GM21390 (cell line): ENCODE measurements around the gene PRLR.
A peak's percentile ranks its signal among the peaks of the same experiment; 100 is the strongest.

Source experiments
- ATAC-seq: cut with Tn5 transposase; IDR thresholded peaks from one replicate; pipeline ENCODE4 v1.9.1; 2021; ENCODE audit not compliant: unreplicated experiment

Gene PRLR

DNA sequence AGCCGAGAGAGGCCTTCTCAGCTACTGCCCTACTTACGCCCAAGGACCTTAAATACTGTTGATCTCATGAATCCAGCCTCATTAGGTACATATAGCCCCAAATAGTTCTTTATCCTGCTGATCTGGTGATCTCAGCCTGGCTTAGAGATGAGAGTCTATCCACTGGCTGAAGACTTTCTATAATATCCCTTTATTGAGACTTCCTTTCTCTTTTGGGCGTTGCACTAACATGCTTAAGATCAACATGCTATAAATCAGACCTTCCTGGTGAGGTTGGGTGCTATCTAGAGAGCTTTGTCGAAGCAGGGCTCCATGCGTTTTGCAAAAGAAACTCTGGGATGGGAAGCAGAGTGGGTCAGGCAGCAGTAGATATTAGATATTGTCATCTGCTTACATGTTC, 138.6 kb downstream of the PRLR start:
- no peak for ATAC-seq

DNA sequence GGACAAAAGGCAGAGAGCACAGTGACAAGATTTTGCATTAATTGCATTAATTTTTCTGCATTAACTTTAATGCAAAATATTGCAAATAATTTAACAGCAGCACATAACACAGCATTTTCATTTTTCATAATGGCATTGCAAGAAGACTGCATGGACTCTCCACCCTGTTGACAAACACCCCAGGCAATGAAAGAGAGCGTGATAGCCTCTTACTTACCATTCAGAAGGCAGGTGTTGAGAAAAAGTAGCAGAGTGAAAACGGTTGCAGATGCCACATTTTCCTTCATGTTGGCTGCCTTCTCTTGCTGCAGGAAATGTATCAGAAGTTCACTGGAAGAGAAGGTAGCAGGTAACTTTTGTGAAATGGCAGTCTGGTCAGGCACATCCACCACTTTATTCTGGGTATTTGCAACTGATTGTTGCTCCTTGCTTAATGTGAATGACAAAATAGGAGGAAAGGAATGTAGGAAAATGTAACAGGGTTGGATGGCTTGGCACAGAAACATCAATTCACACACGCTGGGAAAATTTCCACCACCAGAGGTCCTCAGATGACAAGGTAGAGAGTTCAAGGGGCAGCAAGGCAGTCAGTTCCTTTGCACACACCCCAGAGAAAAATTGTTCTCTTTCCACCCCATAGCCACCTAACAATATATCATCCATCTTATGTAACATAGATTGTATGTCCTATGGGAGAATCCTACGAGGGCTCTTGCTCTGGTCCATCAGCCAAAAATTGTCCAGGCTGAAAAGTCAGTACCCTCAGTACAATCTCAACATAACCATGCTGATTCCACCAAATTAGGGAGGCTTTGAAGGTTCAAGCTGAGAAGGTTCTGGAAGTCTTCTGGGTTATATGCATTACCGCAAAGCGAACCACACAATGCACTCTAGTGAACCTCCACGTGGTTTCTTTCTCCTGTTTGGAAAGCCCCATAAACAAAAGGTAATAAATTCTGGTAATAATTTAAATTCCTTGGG, 140.7 kb downstream of the PRLR start:
- ATAC-seq, result no peak

DNA sequence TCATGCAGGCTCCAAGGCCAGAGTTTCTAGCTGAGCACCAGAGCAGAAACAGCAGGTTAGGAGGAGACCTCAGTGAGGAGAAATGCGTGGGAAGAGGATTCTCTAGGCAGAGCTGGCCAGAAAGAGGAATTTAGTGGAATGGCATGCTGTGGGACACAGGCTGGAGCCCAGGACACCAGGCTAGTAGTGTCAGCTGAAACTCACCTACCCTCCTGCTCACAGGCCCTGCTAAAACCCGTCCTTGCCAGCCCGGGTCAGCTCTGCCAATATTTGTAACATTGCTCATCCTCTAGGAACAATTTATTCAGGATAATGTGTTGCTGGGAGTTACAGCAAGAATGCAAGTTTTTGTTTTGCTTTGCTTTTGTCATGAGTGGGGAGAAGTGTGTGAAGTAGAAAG, 142.3 kb downstream of the PRLR start:
- ATAC-seq, result no peak

DNA sequence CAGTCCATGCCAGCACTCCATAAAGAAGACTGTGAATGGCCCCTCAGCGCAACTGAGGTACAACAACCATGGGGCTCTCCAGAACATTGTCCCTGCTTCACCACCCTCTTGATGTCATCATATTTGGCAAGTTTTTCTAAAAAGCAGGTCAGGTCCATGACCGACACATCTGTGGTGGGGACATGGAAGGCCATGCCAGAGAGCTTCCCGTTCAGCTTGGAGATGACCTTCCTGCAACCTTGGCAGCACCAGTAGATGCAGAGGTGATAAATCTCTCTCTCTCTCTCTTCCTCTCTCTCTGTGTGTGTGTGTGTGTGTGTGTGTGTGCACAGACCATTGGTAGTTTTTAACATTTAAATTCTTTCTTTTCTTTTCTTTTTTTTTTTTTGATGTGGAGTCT, 147.1 kb downstream of the PRLR start:
- no peak for ATAC-seq

DNA sequence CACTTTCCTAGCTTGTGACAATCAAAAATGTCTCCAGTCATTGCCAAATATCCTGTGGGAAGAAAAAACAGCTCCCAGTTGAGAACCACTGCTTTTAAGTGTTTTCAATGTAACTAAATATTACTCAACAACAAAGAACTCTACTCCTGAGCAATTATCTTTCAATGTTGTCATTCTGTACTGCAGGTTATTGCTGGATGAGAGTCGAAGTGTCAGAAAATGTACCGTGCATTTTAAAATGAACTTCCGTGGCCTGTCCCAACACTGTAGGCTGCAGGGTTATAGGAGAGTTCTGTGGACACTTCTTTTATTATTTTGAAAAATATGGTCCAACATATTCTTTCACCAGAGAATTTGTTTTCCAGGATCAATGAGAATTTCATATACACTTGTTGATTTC, 147.8 kb downstream of the PRLR start:
- no peak for ATAC-seq

DNA sequence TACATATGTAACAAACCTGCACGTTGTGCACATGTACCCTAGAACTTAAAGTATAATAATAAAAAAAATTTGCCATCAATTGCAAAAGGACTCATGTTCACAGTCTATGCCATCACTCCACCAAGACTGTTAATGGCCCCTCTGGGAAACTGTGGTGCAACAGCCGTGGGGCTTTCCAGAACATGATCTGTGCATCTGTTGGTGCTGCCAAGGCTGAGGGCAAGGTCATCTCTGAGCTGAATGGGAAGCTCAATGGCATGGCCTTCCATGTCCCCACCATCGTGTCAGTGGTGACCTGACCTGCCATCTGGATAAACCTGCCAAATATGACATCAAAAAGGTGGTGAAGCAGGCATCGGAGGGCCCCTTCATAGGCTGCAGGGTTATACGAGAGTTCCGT, 149.2 kb downstream of the PRLR start:
- no peak for ATAC-seq

DNA sequence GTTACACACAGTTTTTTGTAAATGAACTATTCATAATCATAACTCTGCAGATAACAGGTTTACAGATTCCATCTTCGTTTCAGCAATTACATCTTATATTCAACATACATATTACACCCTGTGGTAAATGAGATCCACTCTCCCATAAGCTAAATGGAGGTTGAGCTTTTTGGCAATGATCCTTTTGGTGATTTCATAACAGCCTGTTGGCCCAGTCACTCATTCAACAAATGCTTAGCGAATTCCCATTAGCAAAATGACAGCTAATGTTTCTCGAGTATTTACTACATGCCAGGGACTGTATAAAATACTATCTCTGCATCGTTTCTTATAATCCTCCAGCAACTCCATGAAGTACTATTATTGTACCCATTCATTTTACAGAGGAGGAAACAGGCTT, 157.1 kb downstream of the PRLR start:
- no peak for ATAC-seq

DNA sequence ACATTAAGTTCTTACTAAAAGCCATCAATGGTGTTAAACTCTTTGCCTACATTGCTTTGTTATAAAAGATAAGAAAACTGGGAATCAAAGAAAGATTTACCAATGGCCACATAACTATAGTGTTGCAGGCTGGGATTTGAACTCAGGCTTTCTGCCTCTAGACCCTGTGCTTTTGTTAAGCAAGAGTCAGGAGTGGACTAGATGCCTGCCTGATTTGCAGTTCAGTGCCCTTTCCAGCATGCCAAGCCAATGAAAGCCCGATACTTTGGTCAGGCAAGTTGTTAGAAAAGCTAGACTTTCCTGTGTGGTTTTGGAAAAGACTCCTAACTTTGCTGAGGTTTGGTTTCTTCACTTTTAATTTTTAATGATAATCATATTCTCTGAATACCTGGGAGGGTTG, 161.1 kb downstream of the PRLR start:
- no peak for ATAC-seq

DNA sequence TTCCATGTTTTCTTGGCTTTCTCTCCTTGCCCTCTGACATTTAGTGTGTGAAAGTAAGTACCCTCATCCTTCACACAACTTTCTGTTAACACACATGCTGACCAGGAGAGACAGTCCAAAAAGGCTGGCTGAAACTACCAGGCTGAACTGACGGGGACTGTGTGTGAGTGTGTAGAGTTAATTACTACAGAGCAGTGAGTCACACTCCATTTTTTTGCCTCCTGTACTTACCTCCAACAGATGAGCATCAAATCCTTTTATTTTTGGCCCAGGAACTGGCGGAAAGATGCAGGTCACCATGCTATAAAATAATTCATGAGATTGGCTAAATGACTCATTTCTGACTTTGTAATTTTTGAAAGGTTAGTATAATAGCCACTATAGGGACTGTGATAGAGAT, 162.3 kb downstream of the PRLR start:
- no peak for ATAC-seq

DNA sequence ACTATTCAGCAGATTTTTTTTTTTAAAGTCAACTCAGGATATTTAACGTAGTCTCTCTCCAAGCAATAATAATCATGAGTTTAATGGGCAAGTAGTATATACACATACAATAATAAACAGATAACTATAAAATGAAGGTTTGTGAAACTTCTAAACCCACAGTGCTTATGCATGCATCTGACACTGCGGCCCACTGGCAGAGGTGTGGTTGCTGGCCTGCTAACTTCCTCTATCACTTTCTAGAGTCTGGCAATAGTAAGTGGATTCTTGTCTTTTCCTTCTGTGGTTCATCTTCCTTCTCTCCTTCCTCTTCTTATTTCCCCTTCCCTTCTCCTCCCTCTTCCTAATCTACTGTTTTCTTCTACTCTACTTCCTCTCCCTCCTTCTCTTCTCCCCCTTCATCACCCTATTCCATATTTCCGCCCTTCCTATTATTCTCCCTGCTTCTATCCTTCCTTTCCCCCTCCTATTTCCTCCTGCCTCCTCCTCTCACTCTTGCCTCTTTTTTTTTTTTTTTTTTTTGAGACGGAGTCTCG, 164.0 kb downstream of the PRLR start:
- ATAC-seq, result peak; percentile 77

DNA sequence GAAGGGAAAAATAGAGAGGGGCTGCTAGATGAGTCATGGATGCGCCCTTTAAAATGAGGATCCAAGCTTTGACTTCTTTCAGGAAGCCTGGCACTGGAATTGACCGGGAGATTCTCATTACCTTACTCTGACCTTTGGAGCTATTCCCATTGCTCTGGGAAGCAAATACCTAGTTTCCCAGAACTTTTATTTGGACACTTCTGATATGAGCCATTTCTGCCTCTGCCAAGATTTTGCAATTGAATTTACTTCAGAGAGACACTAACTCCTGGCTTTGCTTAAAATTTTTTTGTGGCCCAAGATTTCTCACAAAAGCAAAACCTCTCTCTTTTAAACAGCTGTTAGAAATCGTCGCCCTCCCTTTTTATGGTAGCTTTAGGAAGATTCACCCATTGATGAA, 166.9 kb downstream of the PRLR start:
- no peak for ATAC-seq

DNA sequence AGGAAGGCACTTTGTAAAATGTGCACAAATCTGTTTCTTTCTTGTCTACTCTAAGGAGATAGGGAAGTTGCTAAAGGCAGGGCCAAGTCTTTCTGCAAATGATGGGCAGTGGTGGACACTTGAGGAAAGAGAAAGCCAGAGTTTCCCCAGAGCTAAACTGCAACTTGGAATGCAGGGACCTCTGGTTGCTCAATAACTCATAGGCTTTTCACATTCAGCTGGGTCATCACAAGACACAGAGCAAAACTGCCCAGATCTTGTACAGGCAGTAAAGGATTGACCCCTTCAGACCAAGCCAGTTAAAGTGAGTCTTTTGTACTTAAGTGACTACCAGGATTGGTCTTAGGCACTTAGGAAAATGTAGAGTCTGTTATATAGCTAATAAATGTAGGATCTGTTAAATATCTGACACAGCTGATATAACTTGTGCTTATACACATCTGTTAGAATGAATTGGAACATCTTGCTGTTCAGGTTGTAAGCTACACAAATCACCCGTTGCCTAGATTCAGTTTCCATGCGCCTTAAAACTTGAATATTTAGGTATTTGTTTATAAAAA, 169.0 kb downstream of the PRLR start:
- ATAC-seq, result no peak

DNA sequence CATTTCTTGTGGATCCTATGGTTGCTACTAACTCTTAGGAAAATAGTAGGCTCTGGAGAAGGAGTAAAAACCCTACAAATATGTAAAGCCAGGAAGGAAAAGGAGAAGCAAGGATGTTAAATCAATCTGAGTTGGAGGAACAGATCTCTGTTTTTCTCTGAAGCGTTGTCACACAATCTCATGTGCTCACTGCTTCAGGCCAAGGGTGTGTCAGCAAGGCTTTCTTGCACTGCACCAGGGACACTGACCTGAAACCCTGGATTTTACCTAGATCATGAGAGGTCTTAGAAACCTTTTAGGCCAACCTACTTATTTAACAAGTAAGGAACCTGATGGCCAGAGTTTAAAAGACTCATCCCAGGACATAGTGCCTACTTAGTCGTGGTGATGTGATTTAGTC, 170.1 kb downstream of the PRLR start:
- ATAC-seq, result no peak

DNA sequence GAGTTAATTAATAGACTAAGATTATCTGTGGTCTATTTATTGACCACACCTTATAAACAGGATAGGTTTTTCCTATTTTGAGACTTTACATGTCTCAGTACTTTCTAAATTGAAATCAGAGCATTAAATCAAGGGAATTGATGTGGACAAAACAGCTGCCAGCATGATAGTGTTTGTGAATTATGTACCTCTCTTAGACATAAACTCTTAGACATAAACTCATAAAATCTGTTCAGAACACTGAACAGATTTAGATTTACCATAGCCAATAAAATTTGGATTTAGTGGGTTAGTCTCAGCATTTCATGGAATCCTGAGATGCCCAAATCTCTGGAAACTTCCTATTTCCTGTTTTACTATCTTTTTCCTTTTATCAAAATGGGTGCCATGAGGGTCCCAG, 171.0 kb downstream of the PRLR start:
- ATAC-seq, result no peak

DNA sequence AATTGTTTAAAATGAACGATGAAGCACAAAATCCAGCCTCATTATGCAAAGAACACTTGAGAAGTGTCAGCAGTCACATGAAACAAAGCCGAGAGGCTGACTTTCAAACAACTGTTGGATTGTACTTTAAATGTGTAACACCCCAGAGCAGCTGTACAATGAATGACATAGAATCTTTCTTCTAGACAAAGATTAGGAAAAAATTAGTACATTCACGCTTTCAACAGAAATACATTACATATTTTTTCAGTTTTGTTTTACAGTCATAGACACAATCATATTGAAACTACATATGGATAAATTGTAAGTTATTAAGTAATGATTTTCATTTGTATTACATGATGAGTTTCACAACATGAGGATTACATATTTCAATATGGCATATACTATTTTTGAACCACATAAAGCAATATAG, 171.9 kb downstream of the PRLR start:
- peak; percentile 80 for ATAC-seq

DNA sequence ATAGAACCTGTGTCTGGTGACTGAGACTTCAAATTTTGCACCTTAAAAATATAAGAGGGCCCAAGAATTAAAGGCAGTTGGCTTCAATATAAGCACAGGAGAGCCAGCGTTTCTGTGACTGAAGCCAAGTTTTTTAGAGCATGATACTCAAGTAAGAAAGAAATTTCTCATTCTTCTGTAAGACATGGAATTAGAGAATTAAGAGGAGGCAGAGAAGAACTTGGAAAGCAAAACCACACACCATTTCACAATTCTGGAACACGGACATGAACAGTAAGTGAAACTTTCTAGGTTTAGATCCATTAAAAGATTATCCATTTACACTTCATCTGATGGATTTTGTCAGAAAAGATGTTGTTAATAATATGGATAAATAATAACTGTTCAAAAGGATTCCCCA, 173.6 kb downstream of the PRLR start:
- no peak for ATAC-seq

DNA sequence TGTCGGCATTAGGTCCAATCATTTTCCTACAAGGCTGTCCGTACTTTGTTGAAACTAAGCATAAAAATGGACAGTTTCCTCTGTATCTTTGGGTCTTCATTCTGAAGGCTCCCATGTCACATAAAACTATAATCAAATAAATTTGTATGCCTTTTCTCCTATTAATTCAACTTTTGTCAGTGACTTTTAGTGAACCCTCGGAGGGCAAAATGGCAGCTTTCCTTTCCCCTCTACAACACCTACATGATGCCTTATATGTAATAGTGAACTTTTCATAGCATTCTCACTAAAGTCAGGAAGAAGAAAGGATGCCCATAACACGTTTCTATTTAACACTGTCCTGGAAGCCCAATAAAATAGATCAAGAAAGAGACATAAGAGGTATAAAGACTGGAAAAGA, 177.4 kb downstream of the PRLR start:
- ATAC-seq, result no peak

DNA sequence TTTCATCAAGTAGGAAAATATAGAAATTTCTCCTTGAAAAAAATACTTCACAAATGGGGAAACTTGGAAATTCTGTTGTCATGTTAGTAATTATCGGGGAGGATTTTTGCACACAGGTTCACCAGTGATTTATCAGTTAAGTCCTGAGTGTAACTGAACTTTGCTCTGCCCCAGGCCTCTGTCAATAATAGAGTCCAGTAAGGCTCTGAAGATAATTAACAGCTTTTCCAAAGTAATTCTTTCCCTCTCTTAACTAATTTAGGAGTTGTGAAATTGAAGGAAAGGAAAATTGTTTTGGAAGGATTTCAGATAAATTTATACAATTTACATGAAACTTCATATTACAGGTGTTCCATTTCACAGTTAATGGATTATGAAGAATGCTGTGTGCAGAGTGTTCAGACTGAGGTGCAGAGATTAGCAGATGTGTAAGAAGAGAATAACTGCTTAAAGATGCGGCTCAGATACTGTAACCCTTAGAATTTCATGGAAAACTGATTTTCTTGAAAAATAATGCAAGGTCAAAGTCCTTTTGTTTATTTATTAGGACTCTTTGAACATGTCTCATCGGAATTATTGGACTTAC, 179.7 kb downstream of the PRLR start:
- ATAC-seq, result no peak

DNA sequence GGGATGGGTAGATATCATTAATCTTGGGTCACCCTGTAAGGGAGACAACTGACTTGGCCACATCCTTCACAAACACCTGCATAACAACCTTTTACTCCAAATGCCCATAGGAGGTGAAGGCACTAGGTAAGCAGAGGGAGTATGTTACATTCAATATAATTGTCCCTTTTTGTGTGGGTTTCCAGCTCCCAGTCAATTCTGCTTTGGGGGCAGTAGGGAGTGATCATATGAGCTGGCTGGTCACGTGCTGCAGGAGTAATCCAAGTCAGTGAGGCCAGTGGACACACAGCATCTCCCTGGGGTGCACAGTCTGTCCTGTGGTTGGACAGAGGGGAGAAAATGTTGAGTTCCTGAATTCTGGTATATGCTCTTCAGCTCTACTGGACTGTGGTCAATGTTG, 181.4 kb downstream of the PRLR start:
- ATAC-seq, result no peak

DNA sequence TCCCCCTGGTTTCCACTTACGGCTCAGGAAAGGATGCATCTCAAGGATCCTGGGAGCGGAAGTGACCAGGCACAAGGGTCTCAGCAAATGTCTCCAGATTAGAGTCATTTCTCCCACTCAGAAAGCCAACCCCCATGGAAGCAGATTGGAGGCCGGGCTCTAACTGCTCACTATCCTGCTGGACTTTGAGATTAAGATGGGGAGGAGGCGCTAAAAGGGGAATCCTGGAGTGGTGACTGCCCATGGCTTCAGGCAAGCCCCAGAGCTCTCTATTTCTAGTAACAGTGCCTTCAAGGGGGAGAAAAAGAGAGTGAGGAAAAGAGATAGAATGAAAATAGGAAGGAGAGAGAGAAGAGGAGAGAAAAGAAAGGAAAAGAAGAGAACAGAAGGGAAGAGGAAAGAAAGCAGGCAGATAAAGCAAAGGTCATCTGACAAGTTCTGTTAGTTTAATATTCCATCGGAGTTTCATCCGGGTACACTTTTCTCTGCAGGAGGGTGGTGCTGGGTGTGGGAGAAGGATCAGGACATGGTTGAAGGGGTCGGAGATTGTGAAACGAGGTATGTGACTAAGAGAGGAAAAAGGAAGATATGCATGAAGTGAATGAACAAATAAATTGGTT, 182.4 kb downstream of the PRLR start, which contains the start of gene AGXT2:
TSS of gene AGXT2 (minus strand) at position 165 of the 620 bp plus-strand sequence. CDS start at position 108, 57 bp downstream.
- no peak for ATAC-seq

DNA sequence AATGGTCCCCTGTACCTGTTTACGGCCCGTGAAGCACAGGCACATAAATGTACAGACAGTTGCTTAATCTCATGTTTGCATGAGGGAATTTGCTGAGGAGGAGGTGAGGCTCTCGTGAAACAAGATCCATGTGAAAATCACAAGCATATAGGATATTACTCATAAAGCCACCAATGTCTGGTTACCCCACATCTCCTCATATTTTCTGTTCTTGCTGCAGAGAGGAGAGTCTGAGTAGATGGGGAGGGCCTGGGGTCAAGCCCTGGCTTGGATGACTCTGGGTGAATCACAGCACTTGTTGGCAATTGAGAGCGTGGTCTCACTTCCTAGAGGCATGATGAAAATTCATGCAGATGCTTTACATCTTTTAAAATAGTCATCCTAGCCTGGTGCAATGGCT, 183.5 kb downstream of the PRLR start:
- ATAC-seq, result no peak
